Neutrophil (primary cell): Measurements from ENCODE around the gene ASIC1.
A peak's percentile ranks its signal among the peaks of the same experiment; 100 is the strongest.

Source experiments
- H3K27ac ChIP-seq: fragments of 200-600 bp; sonication (generic); 2 replicates; pipeline ENCODE4 v1.5.1; 2016; ENCODE audit warnings: mild to moderate bottlenecking, moderate library complexity
- H3K27me3 ChIP-seq: fragments of 200-600 bp; sonication (generic); 2 replicates; pipeline ENCODE4 v1.6.0; 2016; ENCODE audit warnings: mild to moderate bottlenecking
- H3K36me3 ChIP-seq: fragments of 200-600 bp; sonication (generic); 2 replicates; pipeline ENCODE4 v1.5.1; 2017
- H3K4me1 ChIP-seq, 2 experiments: fragments of 200-600 bp in 1 of 2; sonication (generic) in 1 of 2; 1 replicate in 1 of 2; 2 replicates in 1 of 2; pipeline versions ENCODE4 v1.5.1 to v1.6.1; 2013 to 2016; ENCODE audit warnings: low read depth in 1 of 2, low read length in 1 of 2, mild to moderate bottlenecking in 1 of 2, moderate library complexity in 1 of 2; ENCODE audit not compliant: control insufficient read depth in 1 of 2, insufficient read depth in 1 of 2
- H3K4me3 ChIP-seq, 2 experiments: fragments of 200-600 bp in 1 of 2; sonication (generic) in 1 of 2; 1 replicate in 1 of 2; 2 replicates in 1 of 2; pipeline ENCODE4 v1.5.1; 2013 to 2016; ENCODE audit warnings: low read depth in 1 of 2, low read length in 1 of 2, mild to moderate bottlenecking in 1 of 2, moderate library complexity in 1 of 2
- H3K9me3 ChIP-seq: fragments of 200-600 bp; sonication (generic); 2 replicates; pipeline ENCODE4 v1.5.1; 2016
- CTCF ChIP-seq: fragments of 200-600 bp; sonication (generic); IDR thresholded peaks from 2 replicates; pipeline ENCODE4 v1.5.1; 2016; ENCODE audit warnings: antibody characterized with exemption

The ASIC1 gene

GRCh38 chr12:50053583-50053982, 3.8 kb upstream of the ASIC1 start:
- peaks cover 35% of the 10 kb centered on the region for H3K27me3 ChIP-seq
- H3K9me3 ChIP-seq = no peaks in the 10 kb centered on the region
- H3K36me3 ChIP-seq = no peaks in the 10 kb centered on the region
- peaks cover 46 to 57% of the 10 kb centered on the region in 2 experiments for H3K4me1 ChIP-seq
- TF ChIP-seq CTCF = no peak
- no peak overlapping the region for H3K27ac ChIP-seq
- no peak overlapping the region for H3K4me3 ChIP-seq

GRCh38 chr12:50055831-50056638, 1.4 kb upstream of the ASIC1 start:
- peaks cover 59% of the 10 kb centered on the region for H3K27me3 ChIP-seq
- H3K27ac ChIP-seq = no peak overlapping the region
- no peaks in the 10 kb centered on the region for H3K9me3 ChIP-seq
- peaks cover 28 to 37% of the 10 kb centered on the region in 2 experiments for H3K4me1 ChIP-seq
- H3K4me3 ChIP-seq = no peak overlapping the region
- H3K36me3 ChIP-seq = no peaks in the 10 kb centered on the region
- peak; percentile 91 for TF ChIP-seq CTCF

GRCh38 chr12:50056639-50056976, 788 bp upstream of the ASIC1 start:
- H3K27me3 ChIP-seq = peaks cover 65% of the 10 kb centered on the region
- no peaks in the 10 kb centered on the region for H3K9me3 ChIP-seq
- H3K27ac ChIP-seq = no peak overlapping the region
- H3K4me1 ChIP-seq = peaks cover 22 to 31% of the 10 kb centered on the region in 2 experiments
- H3K4me3 ChIP-seq = peak overlapping the region in 1 of 2 experiments; percentile 63
- no peak for TF ChIP-seq CTCF
- H3K36me3 ChIP-seq = no peaks in the 10 kb centered on the region

GRCh38 chr12:50057896-50058670, 687 bp downstream of the ASIC1 start:
- Histone ChIP-seq H3K4me3 (no peak overlapping the region), H3K9me3 (no peaks in the 10 kb centered on the region), H3K27ac (no peak overlapping the region), H3K36me3 (no peaks in the 10 kb centered on the region), H3K27me3 (peaks cover 79% of the 10 kb centered on the region), H3K4me1 (peaks cover 12 to 21% of the 10 kb centered on the region in 2 experiments)
- no peak for TF ChIP-seq CTCF

- no peak overlapping the region for H3K27ac ChIP-seq
- no peaks in the 10 kb centered on the region for H3K36me3 ChIP-seq
- H3K4me1 ChIP-seq = peaks cover 12 to 21% of the 10 kb centered on the region in 2 experiments
- no peak overlapping the region for H3K4me3 ChIP-seq
- H3K9me3 ChIP-seq = no peaks in the 10 kb centered on the region
- H3K27me3 ChIP-seq = peaks cover 87% of the 10 kb centered on the region
- no peak for TF ChIP-seq CTCF
Observed at GRCh38 chr12:50058743-50059312, 1.4 kb downstream of the ASIC1 start.
